ENCODE measurements around the gene LDLRAD3. TPM values are rescaled to one million over a fixed set of nuclear protein-coding genes. Genes with fewer than 3 reads are reported as not detected.
A peak's percentile ranks its signal among the peaks of the same experiment; 100 is the strongest.

The LDLRAD3 gene
- polyA plus RNA-seq, 1 donor = 24.6 TPM

DNA sequence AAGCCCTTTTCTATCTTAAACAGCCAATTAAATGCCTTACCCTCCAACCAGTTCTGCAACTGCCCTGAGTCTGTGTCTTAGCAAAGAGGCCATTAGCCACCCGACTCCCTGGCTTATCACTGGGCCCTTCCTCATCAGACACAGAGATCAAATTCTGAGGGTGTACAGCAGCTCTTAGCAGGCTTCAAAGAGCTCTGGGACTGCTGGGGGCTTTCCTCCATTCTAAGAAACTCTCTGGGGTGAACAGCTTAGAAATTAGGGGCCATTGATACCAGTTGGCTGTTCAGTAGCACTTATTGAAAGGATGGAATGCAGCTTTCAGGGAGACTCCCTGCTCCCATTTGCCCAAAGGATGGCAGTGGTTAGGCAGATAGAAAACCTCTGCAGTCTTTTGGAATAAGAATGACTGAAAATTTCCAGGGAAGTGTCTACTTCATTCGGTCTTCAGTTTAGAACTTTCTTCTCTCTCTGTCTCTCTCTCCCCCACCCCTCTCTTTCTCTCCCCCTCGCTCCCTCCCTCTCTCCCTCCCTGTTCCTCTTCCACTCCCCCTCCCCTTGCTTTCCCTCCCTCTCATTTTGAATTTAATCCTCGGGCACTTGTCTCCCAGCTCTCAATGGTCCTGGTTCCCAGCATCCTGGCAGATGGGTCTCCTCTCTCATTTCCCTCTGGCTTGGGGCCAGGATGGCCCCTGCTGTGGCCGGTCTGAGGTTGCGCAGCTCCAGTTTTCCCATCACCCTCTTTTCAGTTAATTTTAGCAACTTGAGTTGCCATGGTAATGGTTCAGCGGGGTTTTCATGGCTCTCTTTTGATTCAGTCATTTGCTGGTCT is 268.9 kb downstream of the LDLRAD3 start:
- peak; percentile 60 for DNase-seq

DNA sequence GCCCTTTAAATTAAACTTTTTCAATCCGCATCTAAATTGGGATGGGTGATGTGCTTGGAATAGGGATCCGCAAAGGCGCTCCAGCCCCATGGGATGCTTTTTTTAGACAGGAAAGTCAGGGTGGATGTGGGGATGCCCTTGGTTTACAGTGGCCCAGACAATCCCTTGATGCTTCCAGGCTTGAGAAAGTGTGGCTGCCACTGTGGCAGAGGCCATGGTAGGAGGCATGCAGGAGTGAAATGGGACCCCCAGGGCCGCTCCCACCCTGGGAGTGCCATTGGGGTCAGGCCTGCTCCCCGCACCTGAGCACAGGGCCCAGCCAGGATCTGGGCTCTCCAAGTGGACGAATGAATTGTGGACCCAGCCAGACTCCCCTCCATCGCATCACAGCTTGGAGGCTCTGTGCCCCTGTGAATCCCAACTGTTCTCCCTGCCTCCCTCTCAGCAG is 269.6 kb downstream of the LDLRAD3 start:
- DNase-seq = no peak

DNA sequence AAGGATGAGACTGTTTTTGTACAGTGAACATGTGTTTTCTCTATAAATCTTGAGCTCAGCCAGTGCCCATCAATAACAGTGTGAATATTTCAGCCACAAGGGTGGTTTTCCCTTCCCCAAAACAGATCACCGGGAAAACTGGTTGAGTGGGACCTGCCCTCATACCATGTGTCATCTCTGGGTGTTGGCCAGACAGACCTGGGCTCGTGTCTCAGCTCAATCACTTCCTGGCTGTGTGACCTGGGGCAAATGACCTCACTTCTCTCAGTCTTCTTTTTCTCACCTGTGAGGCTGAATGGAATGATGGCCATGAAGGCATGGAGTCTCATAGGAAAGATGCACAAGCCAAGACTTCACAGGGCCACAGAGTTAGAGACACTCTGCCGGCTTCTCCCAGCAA is 270.6 kb downstream of the LDLRAD3 start:
- DNase-seq = no peak

DNA sequence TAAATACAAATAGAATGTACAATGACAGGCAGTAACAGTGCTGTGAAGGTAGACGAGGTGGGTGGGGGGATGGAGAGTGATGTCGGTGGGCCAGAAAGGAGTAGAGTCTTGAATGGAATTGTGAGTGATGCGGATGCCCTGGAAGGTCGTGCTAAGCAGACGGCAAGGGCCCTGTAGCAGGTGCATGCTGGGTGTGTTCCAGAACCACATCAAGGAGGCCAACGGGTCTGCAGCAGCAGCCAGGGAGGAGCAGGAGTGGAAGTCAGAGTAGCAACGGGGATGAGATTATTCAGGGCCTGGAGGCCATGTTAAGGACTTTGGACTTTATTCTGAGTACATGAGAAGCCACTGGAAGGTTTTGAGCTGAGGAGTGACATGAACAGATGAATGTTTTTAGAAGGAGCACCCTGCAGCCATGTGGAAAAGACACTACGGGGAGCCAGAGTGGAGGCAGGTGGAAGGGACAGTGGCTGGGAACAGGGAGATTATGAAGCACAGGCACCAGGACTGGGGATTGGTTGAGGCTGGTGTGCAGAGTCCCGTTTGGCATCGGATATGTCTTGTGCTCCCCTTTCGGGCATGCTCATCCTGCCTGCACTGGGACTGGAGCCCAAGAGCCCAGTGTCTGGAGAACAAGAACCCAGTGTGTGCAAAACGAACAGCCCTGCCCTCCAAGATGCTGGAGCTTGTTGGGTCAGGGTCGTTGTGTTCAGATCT is 271.3 kb downstream of the LDLRAD3 start:
- DNase-seq = no peak

DNA sequence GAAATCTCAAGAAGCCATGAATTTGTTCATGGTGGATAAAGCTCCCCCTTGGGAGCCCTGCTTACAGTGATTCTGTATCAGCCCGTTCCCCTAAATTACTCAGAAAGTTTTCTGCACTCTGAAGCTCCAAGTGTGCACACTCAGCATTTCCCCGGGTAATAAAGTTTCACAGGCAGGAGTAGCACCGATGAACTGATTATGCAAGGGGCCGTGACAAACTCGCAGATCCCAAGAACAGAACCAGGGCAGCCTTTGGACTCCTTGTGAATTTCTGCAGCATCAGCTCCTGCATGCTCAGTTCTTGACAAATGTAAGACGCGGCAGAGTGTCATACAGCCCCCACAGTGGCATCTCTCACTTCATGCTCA is 271.8 kb downstream of the LDLRAD3 start:
- DNase-seq = no peak

DNA sequence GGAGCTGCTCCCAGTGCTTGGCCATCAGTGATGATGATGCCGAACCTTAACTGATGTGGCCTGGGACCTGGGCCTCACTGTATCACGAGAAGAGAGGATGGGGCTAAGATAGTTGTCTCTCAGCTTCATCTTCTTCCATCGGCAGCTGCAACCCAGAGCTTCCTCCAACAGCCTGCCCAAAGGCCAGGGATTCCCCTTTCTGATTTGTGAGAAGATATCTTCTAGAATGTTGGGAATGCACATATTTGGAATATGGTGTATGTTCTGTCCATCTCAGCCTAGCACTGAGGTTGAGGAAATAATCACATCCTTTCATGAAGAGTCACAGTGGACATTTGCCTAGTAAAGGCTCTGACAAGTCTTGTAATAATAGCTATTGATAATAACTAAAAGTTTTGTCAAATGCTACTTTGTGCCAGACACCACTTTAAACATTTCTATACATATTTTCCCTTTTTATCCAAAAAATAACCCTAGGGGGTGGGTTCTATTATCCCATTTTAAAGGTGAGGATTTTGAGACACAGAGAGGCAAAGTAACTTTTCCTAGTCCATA is 272.3 kb downstream of the LDLRAD3 start:
- DNase-seq = no peak

DNA sequence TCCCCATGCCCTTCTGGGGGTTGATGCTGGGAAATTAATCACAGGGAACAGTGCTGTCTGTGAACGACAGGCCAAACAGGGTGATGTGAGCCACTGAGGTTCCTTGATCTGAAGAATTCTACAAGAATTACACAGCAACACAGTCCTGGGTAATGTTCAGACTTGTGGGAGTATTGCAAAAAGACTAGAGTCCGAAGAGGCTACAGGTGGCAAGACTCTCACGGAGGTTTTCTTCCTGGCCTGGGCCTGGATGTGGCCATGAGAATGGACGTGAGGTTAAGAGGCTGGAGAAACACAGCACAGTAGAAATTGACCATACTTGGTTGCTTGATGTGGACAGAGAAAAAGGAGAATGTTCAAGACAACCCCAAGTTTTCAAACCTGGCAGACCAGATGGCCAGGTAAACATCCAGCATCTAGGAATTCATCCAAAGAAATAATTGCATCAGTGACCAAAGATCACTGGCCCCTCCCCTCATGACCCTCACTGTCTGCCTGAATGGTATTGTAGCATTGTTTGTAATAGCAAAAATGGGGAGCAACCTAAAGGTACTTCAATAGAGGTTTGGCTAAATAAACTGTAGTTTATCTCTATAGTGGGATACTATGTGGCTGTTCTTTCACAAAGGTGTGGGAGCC is 274.5 kb downstream of the LDLRAD3 start:
- DNase-seq = no peak

DNA sequence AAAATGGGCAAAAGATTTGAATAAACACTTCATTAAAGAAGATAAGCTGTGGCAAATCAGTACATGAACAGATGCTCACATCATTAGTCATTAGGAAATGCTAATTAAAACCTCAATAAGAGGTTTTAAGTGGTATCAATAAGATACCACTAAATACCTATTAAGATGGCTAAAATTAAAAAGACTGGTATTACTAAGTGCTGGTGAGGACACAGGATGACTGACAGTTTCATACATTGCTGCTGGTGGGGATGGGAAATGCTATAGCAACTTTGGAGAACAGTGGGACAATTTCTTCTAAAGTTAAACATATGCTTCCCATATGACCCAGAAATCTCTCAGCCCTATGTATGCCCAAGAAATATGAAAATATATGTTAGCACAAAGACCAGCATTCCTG is 276.1 kb downstream of the LDLRAD3 start:
- no peak for DNase-seq

DNA sequence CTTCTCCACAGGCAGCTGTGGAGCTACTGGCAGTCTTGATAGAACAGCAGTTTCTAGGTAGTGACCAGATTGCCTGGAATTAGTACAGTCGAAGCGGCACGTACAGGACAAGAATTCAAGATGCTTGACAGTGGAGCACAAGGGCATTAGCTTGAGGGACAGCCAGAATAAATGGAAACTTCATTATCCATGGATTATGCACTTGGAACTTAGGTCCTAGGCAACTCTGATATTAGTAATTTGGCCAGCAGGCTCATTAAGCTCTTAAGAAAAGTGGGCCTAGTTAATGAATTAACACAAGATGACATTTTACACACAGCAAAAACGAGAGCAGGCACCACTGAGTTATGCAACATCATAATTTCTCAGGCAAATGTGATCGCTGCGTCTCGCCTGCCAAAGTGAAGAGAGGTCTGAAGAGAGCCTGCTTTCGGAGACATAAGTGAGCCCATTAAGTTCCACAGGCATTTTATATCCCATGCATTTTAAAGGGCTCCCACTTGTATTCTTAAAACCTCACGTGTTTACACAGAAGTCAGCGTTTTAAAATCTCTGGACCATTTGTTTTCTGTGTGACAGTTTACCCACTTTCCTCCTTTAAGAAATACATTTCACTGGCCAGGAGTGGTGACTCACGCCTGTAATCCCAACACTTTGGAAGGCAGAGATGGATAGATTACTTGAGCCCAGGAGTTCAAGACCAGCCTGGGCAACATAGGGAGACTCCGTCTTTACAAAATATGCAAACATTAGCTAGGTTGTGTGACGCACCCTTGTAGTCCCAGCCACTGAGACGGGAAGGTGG is 279.2 kb downstream of the LDLRAD3 start:
- DNase-seq = no peak

DNA sequence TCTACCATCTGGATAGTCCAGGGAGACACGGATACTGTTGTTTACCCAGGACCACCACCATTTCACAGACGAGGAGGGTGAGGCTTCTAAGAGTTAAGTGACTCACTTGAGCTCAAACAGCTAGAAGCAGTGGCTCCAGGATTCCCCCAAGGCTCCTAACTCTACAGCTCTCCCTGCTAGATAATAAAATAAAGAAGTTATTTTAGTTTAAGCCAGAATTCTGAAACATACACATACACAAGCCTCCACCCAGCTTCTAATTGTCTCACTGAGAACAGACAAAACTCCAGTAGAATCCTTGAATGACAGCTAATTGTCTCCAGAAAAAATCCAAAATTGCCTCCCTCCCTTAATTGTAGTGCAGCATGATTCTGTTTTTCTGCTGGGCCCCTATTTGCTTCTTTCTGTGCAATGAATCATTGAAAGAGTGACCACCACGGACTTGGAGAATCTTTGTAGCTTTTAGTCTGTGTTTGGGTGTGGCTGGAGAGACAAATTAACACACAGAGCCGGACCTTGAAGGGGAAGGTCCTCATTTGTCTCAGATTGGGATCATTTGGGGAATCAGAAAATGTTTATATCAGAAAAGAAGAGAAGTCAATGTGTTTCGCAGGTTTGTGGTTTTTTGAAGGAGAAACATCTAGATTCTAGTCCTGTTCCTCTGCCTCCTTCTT is 280.5 kb downstream of the LDLRAD3 start:
- DNase-seq = no peak

DNA sequence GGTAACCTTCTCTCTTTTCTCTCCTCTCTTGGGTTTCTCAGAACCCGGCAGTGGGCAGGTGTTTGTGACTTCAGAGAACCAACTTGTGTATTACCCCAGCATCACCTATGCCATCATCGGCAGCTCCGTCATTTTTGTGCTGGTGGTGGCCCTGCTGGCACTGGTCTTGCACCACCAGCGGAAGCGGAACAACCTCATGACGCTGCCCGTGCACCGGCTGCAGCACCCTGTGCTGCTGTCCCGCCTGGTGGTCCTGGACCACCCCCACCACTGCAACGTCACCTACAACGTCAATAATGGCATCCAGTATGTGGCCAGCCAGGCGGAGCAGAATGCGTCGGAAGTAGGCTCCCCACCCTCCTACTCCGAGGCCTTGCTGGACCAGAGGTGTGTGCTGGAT is 283.2 kb downstream of the LDLRAD3 start:
- no peak for DNase-seq

DNA sequence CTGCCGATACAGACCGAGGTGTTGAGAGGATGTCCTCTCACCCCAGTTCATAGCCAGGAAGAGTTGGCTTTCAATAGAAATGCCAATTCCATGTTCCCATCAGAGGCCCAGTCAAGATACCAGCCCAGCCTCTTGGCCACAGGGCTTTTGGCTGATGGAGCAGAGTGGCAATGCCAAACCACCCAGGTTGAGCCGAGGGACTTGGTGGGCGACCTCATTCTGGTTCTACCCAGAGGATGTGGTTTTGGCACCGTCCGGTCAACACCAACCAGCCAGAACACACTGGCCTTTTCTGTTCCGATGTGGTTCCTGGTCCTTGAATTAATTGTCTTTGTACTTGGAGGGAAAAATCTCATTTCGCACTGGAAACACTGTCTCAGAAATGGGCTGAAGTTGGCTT is 284.8 kb downstream of the LDLRAD3 start:
- no peak for DNase-seq

DNA sequence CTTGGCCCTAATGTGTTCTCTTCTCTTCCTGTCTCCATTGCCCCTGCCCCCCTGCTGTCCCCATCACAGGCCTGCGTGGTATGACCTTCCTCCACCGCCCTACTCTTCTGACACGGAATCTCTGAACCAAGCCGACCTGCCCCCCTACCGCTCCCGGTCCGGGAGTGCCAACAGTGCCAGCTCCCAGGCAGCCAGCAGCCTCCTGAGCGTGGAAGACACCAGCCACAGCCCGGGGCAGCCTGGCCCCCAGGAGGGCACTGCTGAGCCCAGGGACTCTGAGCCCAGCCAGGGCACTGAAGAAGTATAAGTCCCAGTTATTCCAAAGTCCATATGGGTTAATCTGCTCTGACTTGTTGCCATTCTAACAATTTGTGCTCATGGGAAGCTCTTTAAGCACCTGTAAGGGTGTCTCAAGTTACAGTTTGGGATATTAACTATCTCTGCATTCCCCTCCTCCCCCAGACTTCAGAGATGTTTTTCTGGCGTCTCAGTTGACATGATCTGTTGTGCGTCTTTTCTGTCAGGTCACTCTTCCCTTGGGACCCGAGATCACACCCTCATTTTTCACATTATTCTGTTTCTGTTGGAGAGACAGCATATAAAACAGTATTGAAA is 285.3 kb downstream of the LDLRAD3 start:
- DNase-seq = no peak

DNA sequence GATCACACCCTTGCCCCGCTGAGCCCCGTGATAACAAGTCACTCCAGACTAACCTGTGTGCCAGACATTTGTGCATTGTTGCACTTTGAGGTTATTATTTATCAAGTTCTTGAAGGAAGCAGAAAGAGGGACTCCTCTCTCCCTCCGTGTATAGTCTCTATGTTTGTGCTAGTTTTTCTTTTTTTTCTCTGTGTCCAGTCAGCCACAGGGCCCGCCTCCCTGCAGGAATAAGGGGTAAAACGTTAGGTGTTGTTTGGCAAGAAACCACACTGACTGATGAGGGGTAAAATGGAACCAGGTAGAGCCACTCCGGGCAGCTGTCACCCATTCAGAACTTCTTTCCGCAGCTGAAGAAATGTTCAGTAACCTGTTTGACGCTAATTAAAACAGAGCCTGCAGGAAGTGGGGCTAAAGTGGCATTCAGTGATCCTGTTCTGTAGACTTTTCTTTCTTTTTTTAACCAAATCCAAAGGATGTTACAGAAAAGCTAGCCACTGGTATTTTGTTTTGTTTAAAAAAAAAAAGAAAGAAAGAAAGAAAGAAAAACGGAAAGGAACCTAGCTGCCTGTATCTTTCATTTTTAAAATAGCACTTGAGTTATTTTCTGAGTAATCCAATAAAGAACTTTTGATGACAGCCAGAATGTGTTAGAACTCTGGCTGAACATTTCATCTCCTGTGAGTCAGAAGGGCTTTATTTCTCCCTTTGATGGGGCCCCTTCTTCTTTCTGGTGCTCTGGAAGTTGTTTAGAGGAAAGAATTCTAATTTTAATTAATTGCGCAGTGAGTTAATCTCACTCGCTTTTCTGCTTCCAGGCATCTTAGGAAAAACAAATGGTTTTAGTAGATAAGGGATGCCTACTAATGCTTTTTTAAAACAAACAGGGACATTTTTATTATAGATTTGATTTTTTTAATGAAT is 287.2 kb downstream of the LDLRAD3 start:
- no peak for DNase-seq

DNA sequence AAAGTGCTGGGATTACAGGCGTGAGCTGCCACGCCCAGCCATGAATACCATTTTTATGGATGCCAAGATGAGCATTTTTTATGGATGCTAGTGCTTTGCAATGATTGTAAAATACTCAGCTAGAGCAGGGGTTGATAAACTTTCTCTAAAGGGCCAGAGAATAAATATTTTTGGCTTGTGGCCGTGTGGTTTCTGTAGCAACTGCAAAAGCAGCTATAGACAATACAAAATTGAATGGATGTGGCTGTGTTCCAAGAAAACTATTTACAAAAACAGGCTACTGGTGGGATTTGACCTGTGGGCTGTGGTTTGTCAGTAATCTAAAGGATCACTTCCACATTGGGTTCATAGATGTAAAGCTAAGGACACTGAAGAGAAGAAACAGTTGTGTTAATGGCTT is 289.3 kb downstream of the LDLRAD3 start:
- DNase-seq = peak; percentile 67

DNA sequence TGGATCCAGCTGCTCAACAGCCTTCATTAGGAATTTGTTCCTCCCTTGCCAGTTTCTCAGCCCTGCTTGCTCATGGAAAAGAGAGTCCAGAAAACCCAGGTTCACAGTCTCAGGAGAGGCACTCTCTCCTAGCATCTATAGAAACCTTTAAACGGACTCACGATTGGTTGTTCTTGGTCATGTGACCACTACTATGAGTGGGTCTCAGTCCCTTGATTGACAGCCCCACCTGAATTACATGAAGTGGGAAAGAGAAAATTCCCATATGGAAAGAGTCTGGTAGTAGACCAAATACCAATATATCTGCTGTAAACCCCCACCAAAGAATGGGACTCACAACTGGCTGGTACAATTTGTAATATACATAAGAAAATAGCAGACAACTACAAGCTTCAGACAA is 291.0 kb downstream of the LDLRAD3 start:
- no peak for DNase-seq

DNA sequence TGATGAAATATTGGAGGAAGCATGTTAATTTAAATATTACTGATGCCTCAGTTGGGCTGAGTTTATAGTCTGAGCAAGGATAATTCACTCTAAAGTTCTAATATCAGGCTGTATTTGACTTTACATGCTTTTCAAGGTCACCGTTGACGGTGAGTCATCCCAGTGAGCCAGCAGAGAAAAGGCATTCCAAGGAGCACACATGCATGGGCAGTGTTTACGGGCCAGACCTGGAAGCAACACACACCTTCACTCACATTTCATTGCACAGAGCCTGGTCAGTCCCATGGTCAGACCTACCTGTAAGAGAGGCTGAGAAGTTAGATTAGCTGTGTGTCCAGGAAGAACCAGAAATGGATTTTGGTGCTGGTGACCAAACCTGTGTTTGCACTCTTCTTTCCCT is 291.9 kb downstream of the LDLRAD3 start:
- DNase-seq = no peak

DNA sequence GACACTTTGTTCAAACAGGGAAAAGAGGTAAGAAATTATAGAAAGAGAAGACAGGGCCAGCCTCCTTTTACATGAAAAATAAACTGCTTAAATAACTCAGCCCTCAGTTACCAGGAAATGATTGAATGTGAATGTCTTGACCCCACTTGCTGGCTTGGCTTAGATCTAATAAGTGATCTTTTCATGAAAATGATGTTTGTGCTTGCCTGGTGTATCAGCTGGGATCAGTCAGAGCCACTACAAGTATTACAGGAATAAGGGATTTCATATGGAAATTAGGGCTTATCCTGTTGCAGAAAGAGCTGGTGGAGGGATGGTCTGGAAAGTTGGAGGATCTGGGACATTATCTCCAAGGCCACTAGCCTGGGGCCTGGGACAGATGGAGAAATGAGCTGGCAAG is 293.5 kb downstream of the LDLRAD3 start:
- no peak for DNase-seq

DNA sequence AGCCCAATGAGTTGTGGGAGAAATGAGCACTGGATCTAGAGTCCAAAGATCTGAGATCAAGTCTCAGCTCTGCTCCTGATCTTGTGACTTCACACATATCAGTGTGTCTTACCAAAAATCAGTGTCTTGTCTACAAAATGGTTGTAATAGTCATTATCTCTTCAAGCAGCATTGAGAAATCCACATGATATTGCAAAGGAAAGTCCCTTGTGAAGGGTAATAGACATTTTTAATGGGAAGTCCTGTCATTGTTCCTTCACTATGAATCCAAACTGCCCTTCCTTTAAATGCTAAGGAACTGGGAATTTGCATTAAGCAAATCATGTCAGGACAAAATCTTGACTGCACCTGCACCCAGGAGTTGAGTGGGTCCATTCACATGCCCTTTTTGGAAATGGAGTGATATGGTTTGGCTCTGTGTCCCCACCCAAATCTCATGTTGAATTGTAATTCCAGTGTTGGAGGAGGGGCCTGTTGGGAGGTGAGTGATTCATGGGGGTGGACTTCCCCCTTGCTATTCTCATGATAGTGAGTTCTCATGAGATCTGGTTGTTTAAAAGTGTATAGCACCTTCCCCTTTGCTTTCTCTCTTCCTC is 294.3 kb downstream of the LDLRAD3 start:
- no peak for DNase-seq
